ENCODE measurements around the gene NTSR1.

- TF ChIP-seq EZH2 (IDR thresholded peaks at IDR 0.05; ENCODE audit: insufficient read depth, poor library complexity, severe bottlenecking) (no peak), EZH2phosphoT487 (IDR thresholded peaks at IDR 0.05; ENCODE audit: insufficient read depth, low read depth) (no peak)
These were observed 81.4 kb downstream of the NTSR1 start for GRCh38 chr20:62790075-62790474.
